ENCODE data around the gene INKA2. TPM values are rescaled to one million over a fixed set of nuclear protein-coding genes. Genes with fewer than 3 reads are reported as not detected.

INKA2 gene
- total and polyA plus RNA-seq, 2 experiments from 2014 or later, result 1.8 to 3.2 TPM

GRCh38 chr1:111779546-111779945 is 40.4 kb upstream of the INKA2 start:
- Histone ChIP-seq H3K27me3 (peaks cover 1% of the 10 kb centered on the region), H3K27ac (no peak overlapping the region), H4K20me1 (ENCODE audit: insufficient read depth, poor library complexity, severe bottlenecking) (no peaks in the 10 kb centered on the region), H2AFZ (no peak overlapping the region), H3K9me3 (ENCODE audit: low read depth) (no peaks in the 10 kb centered on the region), H3K79me2 (no peaks in the 10 kb centered on the region), H3K4me1 (ENCODE audit: insufficient read depth) (no peaks in the 10 kb centered on the region), H3K4me3 (no peak overlapping the region), H3K9me2 (replicated peaks; ENCODE audit: insufficient read depth) (no peaks in the 10 kb centered on the region), H3K4me2 (no peak overlapping the region), H3K36me3 (replicated peaks; ENCODE audit: insufficient read depth, low read depth) (no peaks in the 10 kb centered on the region)
- 81% methylated on average over 2 of the region's 2 CpGs for WGBS (ENCODE audit: low lambda C conversion rate, missing lambda C conversion rate)
- no peak for TF ChIP-seq EZH2 (IDR thresholded peaks at IDR 0.05; ENCODE audit: borderline replicate concordance)
- TF ChIP-seq CTCF (IDR thresholded peaks at IDR 0.05; ENCODE audit: poor library complexity), result no peak
- no peak for TF ChIP-seq EZH2phosphoT487 (IDR thresholded peaks at IDR 0.05; ENCODE audit: low read depth, severe bottlenecking, unreplicated experiment)
- no peak for DNase-seq (ENCODE audit: low spot score)

GRCh38 chr1:111778541-111779051 is 39.4 kb upstream of the INKA2 start:
- TF ChIP-seq EZH2phosphoT487 (IDR thresholded peaks at IDR 0.05; ENCODE audit: low read depth, severe bottlenecking, unreplicated experiment) (no peak), CTCF (IDR thresholded peaks at IDR 0.05; ENCODE audit: poor library complexity) (no peak), EZH2 (IDR thresholded peaks at IDR 0.05; ENCODE audit: borderline replicate concordance) (no peak)
- H3K4me2 ChIP-seq, result no peak overlapping the region
- H3K27me3 ChIP-seq, result no peaks in the 10 kb centered on the region
- DNase-seq (ENCODE audit: low spot score), result no peak
- no peaks in the 10 kb centered on the region for H3K9me2 ChIP-seq (replicated peaks; ENCODE audit: insufficient read depth)
- H2AFZ ChIP-seq, result no peak overlapping the region
- 80% methylated on average over 2 of the region's 2 CpGs for WGBS (ENCODE audit: low lambda C conversion rate, missing lambda C conversion rate)
- no peak overlapping the region for H3K4me3 ChIP-seq
- no peaks in the 10 kb centered on the region for H3K4me1 ChIP-seq (ENCODE audit: insufficient read depth)
- no peaks in the 10 kb centered on the region for H3K9me3 ChIP-seq (ENCODE audit: low read depth)
- H3K79me2 ChIP-seq, result no peaks in the 10 kb centered on the region
- H4K20me1 ChIP-seq (ENCODE audit: insufficient read depth, poor library complexity, severe bottlenecking), result no peaks in the 10 kb centered on the region
- H3K27ac ChIP-seq, result no peak overlapping the region
- H3K36me3 ChIP-seq (replicated peaks; ENCODE audit: insufficient read depth, low read depth), result no peaks in the 10 kb centered on the region

- TF ChIP-seq CTCF (IDR thresholded peaks at IDR 0.05; ENCODE audit: poor library complexity), result no peak
- TF ChIP-seq EZH2 (IDR thresholded peaks at IDR 0.05; ENCODE audit: borderline replicate concordance), result no peak
- no peak for TF ChIP-seq EZH2phosphoT487 (IDR thresholded peaks at IDR 0.05; ENCODE audit: low read depth, severe bottlenecking, unreplicated experiment)
- H2AFZ ChIP-seq, result no peak overlapping the region
- no peaks in the 10 kb centered on the region for H3K9me3 ChIP-seq (ENCODE audit: low read depth)
- 86% methylated on average over 6 of the region's 6 CpGs for whole genome bisulfite sequencing (ENCODE audit: low lambda C conversion rate, missing lambda C conversion rate)
- no peaks in the 10 kb centered on the region for H3K9me2 ChIP-seq (replicated peaks; ENCODE audit: insufficient read depth)
- H4K20me1 ChIP-seq (ENCODE audit: insufficient read depth, poor library complexity, severe bottlenecking), result no peaks in the 10 kb centered on the region
- no peaks in the 10 kb centered on the region for H3K4me1 ChIP-seq (ENCODE audit: insufficient read depth)
- no peaks in the 10 kb centered on the region for H3K79me2 ChIP-seq
- H3K36me3 ChIP-seq (replicated peaks; ENCODE audit: insufficient read depth, low read depth), result no peaks in the 10 kb centered on the region
- H3K4me3 ChIP-seq, result no peak overlapping the region
- no peaks in the 10 kb centered on the region for H3K27me3 ChIP-seq
- H3K4me2 ChIP-seq, result no peak overlapping the region
- DNase-seq (ENCODE audit: low spot score), result no peak
- H3K27ac ChIP-seq, result no peak overlapping the region
Measured at GRCh38 chr1:111778066-111778465, 38.9 kb upstream of the INKA2 start.

GRCh38 chr1:111777301-111777700 is 38.1 kb upstream of the INKA2 start:
- H3K27me3 ChIP-seq, result no peaks in the 10 kb centered on the region
- H4K20me1 ChIP-seq (ENCODE audit: insufficient read depth, poor library complexity, severe bottlenecking), result no peaks in the 10 kb centered on the region
- H3K79me2 ChIP-seq, result no peaks in the 10 kb centered on the region
- no peaks in the 10 kb centered on the region for H3K4me1 ChIP-seq (ENCODE audit: insufficient read depth)
- no peaks in the 10 kb centered on the region for H3K9me3 ChIP-seq (ENCODE audit: low read depth)
- DNase-seq (ENCODE audit: low spot score), result no peak
- H3K36me3 ChIP-seq (replicated peaks; ENCODE audit: insufficient read depth, low read depth), result no peaks in the 10 kb centered on the region
- H3K9me2 ChIP-seq (replicated peaks; ENCODE audit: insufficient read depth), result no peaks in the 10 kb centered on the region
- no peak overlapping the region for H3K4me3 ChIP-seq
- WGBS (ENCODE audit: low lambda C conversion rate, missing lambda C conversion rate), result 93% methylated on average over 1 of the region's 1 CpG
- H3K4me2 ChIP-seq, result no peak overlapping the region
- no peak for TF ChIP-seq EZH2 (IDR thresholded peaks at IDR 0.05; ENCODE audit: borderline replicate concordance)
- no peak overlapping the region for H3K27ac ChIP-seq
- no peak overlapping the region for H2AFZ ChIP-seq
